Activated gamma-delta T cell (primary cell): ENCODE data around the gene GPANK1.

Source experiments
- DNase-seq: peaks from one replicate; lab custom pipeline; 2025; lab: John Stamatoyannopoulos, UW

Gene GPANK1

GRCh38 chr6:31617010-31617409 lies 47.8 kb downstream of the GPANK1 start:
- no peak for DNase-seq

- no peak for DNase-seq
Observed at GRCh38 chr6:31615748-31616147, 49.0 kb downstream of the GPANK1 start.

DNA sequence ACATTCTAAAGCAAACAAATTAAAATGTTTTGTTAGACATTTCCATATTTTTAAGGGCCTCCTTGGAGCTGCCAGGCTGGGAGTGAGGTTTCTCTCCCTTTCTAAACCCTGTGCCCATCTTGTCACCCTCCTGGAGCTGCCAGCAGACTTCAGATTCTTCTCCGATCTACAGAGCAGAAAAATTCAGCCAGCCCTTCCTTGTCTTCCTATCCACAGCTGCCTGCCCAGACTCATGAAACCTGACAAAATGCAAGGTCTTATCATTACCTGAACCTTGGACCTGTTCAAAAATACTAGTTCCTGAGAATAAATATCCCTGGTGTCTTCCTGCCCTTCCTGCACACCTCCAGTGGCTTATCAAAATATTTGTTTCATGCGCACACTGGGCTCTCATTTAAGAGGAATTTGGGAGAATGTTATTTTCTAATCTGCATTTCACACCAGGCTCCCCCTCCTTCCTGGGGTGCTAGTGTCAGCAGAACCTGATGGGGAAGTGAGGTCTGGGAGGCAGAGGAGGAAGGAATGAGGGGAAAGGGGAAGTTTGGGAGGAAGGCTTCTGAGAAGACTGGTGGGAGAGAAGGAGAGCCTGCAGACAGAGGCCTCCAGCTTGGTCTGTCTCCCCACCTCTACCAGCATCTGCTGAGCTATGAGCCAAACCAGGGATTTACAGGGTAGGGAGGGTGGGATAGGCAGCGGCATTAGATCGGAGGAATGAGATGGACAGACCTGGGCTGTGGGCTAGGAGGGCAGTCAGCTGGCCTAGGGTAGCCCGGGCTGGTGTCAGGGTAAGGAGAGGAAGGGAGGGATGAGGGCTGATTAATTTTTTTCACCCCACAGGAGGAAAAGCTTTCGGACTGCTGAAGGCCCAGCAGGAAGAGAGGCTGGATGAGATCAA lies 49.9 kb downstream of the GPANK1 start, which contains the start of gene AIF1:
AIF1 (plus strand) TSS at position 551 of the 895 bp plus-strand sequence; CDS start at position 647, 96 bp downstream.
- no peak for DNase-seq

DNA sequence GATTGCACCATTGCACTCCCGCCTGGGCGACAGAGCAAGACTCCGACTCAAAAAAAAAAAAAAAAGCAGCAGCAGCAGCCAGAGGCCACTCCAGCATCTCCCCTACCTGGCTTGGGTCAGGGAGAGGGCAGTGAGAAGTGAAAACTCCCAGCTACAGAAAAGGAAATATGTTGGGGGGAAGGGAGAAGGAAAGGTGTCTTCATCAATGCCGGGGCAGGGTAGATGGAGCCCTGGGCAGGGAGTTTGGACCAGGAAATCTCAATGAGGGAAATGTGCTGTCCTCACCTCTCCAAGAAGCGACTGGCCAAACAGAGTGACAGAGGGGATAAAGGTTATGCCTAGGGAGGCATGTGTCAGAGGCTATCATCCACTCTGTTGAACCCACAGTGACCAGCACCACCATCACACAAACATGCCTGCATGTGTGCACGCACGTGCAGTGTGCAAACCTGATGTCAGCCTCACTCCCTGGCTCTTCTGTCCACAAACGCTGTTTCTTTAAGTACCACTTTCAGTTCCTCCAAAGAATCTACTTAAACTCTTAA lies 50.6 kb downstream of the GPANK1 start:
- no peak for DNase-seq
